B cell (primary cell): ENCODE data around the gene USB1. TPM values are rescaled to one million over a fixed set of nuclear protein-coding genes. Genes with fewer than 3 reads are reported as not detected.

Experiments used
- ATAC-seq: fragments of 200-7000 bp; cut with Tn5 transposase; one replicate; pipeline ENCODE4 v1.10.0; 2021; ENCODE audit warnings: low read depth, mild to moderate bottlenecking, moderate number of reproducible peaks, moderate library complexity
- CTCF ChIA-PET: fragments of 350-600 bp; sonication (Branson Sonifier 250); formaldehyde crosslinking; loops from one replicate; lab custom pipeline; 2021; ENCODE audit warnings: antibody characterized with exemption, inconsistent platforms; lab: Charles Lee
- POLR2A ChIA-PET: fragments of 350-600 bp; sonication (Branson Sonifier 250); formaldehyde crosslinking; loops from one replicate; lab custom pipeline; 2021; ENCODE audit warnings: antibody characterized with exemption; lab: Charles Lee
- DNase-seq: peaks from one replicate; pipeline ENCODE4 v3.0.0; 2013
- H2AFZ ChIP-seq: 2 replicates; pipeline ENCODE4 v1.6.1; 2012; ENCODE audit warnings: mild to moderate bottlenecking, low read depth, low read length; ENCODE audit not compliant: insufficient read depth, poor library complexity, severe bottlenecking
- H3K27ac ChIP-seq, 2 donors: 1 replicate in 1 of 2; 2 replicates in 1 of 2; pipeline ENCODE4 v1.5.1; 2012 to 2013; ENCODE audit warnings: low read length in 2 of 2, mild to moderate bottlenecking in 2 of 2, moderate library complexity in 1 of 2
- H3K27me3 ChIP-seq, 4 experiments: fragments of 200-600 bp in 1 of 4; sonication (generic) in 1 of 4; replicated peaks in 1 of 4; 1 replicate in 2 of 4; 2 replicates in 2 of 4; pipeline versions ENCODE4 v1.6.1 to v1.7.0; 2013 to 2016; ENCODE audit warnings: low read length in 3 of 4, mild to moderate bottlenecking in 2 of 4, mixed read lengths in 1 of 4, moderate library complexity in 1 of 4; ENCODE audit not compliant: insufficient read depth in 4 of 4, control insufficient read depth in 3 of 4; ENCODE audit errors: control extremely low read depth in 1 of 4
- H3K36me3 ChIP-seq, 2 experiments: replicated peaks in 1 of 2; 1 replicate in 1 of 2; 2 replicates in 1 of 2; pipeline versions ENCODE4 v1.6.1 to v1.7.1; 2013; ENCODE audit warnings: low read length in 1 of 2; ENCODE audit not compliant: insufficient read depth in 2 of 2, control insufficient read depth in 1 of 2; ENCODE audit errors: control extremely low read depth in 1 of 2, extremely low read depth in 1 of 2
- H3K4me1 ChIP-seq, 2 donors: fragments of 200-600 bp in 1 of 2; sonication (generic) in 1 of 2; 1 replicate in 1 of 2; 2 replicates in 1 of 2; pipeline versions ENCODE4 v1.5.1 to v1.6.1; 2013 to 2017; ENCODE audit warnings: low read length in 2 of 2; ENCODE audit not compliant: control insufficient read depth in 2 of 2, insufficient read depth in 2 of 2
- H3K4me2 ChIP-seq: replicated peaks from 2 replicates; pipeline ENCODE3; 2012; ENCODE audit warnings: mild to moderate bottlenecking, low read depth, low read length; ENCODE audit not compliant: poor library complexity, severe bottlenecking
- H3K4me3 ChIP-seq, 5 experiments: fragments of 200-600 bp in 1 of 5; sonication (generic) in 1 of 5; 1 replicate in 3 of 5; 2 replicates in 2 of 5; pipeline versions ENCODE4 v1.5.1 to v1.7.0; 2011 to 2016; ENCODE audit warnings: low read length in 4 of 5, mild to moderate bottlenecking in 4 of 5, low read depth in 2 of 5, control low read depth in 1 of 5, moderate library complexity in 1 of 5; ENCODE audit not compliant: insufficient read depth in 1 of 5; ENCODE audit errors: control extremely low read depth in 1 of 5, extremely low read depth in 1 of 5
- H3K79me2 ChIP-seq: fragments of 200-600 bp; sonication (generic); one replicate; pipeline ENCODE4 v1.6.0; 2016; ENCODE audit warnings: low read length; ENCODE audit not compliant: control insufficient read depth, insufficient read depth
- H3K9ac ChIP-seq: fragments of 200-600 bp; sonication (generic); 2 replicates; pipeline ENCODE4 v1.6.1; 2017; ENCODE audit warnings: mild to moderate bottlenecking, low read length, moderate library complexity
- H3K9me3 ChIP-seq, 3 donors: one replicate each; pipeline versions ENCODE4 v1.6.1 to v1.7.1; 2013; ENCODE audit warnings: low read length in 2 of 3; ENCODE audit not compliant: control insufficient read depth in 2 of 3, insufficient read depth in 1 of 3; ENCODE audit errors: control extremely low read depth in 1 of 3
- H4K20me1 ChIP-seq: 2 replicates; pipeline ENCODE4 v1.6.0; 2012; ENCODE audit warnings: mild to moderate bottlenecking, low read length; ENCODE audit not compliant: insufficient read depth, control insufficient read depth, poor library complexity, severe bottlenecking
- H3K27ac Mint-ChIP-seq: one replicate; pipeline ENCODE4 v1.8.0; 2021; ENCODE audit warnings: mixed read lengths
- H3K27me3 Mint-ChIP-seq: one replicate; pipeline ENCODE4 v1.8.0; 2021; ENCODE audit warnings: mixed read lengths
- H3K4me1 Mint-ChIP-seq: one replicate; pipeline ENCODE4 v1.8.0; 2021; ENCODE audit warnings: mixed read lengths
- H3K4me3 Mint-ChIP-seq: one replicate; pipeline ENCODE4 v1.8.0; 2021; ENCODE audit warnings: mixed read lengths
- H3K9me3 Mint-ChIP-seq: one replicate; pipeline ENCODE4 v1.8.0; 2022; ENCODE audit warnings: mixed read lengths; ENCODE audit not compliant: insufficient read depth
- EZH2 ChIP-seq: IDR thresholded peaks from 2 replicates; pipeline ENCODE4 v1.6.1; 2012; ENCODE audit warnings: borderline replicate concordance, low read depth, mild to moderate bottlenecking, moderate library complexity, low read length; ENCODE audit not compliant: insufficient read depth, poor library complexity, severe bottlenecking
- WGBS: methylation state at CpG from one replicate; pipeline ENCODE4 v1.1.5; 2013; ENCODE audit warnings: missing lambda C conversion rate; ENCODE audit not compliant: insufficient coverage; 5-methylcytosine and 5-hydroxymethylcytosine counted together
- intact Hi-C: fragments of 100-400 bp; cut with micrococcal nuclease; formaldehyde crosslinking; loops from one replicate; pipeline ENCODE4 v1.10.0; 2022
- polyA plus RNA-seq: library from polyadenylated mRNA; depleted of rRNA; stranded (reverse); fragments of >200 nt; gene quantifications from 2 replicates; pipeline ENCODE4 v1.2.3, GENCODE V29; 2012
- total RNA-seq, 2 donors: library from RNA; stranded (reverse); fragments of 120-200 nt in 1 of 2; gene quantifications; 1 replicate in 1 of 2; 2 replicates in 1 of 2; pipeline versions ENCODE4 v1.2.3 to v1.2.4, GENCODE V29; 2013 to 2022
- TF ChIP-seq, protein P1 (sequence below): fragments of 200-600 bp; IDR thresholded peaks from one replicate; pipeline ENCODE4 v1.8.0; 2022; ENCODE audit warnings: antibody characterized with exemption, mild to moderate bottlenecking

The USB1 gene
- total and polyA plus RNA-seq, 2 donors (not counting 1 experiment from before 2014, with no cell fraction given): 32.8 to 37.0 TPM

DNA sequence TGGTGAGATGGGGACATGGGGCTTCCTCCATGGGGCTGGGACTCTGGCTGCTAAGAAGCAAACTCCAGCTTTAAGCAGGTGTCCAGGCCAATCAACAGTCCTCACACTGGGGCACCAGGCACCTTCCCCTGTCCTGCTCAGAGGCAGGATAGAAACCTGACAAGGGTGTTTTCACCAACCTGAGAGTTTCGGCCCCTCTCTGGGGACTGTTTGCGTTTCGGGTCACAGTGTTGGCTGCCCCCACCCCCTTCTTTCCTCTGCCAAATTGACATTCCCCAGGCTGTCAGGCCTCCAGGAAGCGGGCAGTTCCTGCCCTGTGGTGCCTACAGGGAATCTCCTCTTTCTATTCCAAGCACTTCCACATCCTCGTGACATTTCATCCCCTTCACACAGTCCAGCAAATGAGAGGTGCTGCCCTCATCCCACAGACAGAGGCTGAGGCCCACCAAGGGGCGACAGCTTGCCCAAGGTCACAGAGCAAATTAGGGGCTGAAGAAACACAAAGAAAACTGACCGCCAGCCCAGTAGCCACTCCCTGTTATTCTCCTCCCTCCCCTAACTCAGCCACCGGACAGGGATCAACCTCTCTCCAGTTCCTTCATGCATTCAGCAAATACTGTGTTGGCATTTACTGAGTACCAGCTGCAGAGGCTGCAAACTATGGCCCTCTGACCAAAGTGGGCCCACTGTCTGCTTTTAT is 62.3 kb downstream of the USB1 start:
- no peaks in the 10 kb centered on the region for H3K4me1 Mint-ChIP-seq
- Histone ChIP-seq H4K20me1 (no peaks in the 10 kb centered on the region), H3K79me2 (no peaks in the 10 kb centered on the region), H3K36me3 (no peaks in the 10 kb centered on the region), H3K4me3 (no peak overlapping the region), H3K27me3 (no peaks in the 10 kb centered on the region), H3K4me2 (no peak overlapping the region), H3K4me1 (no peaks in the 10 kb centered on the region), H3K9me3 (no peaks in the 10 kb centered on the region), H3K27ac (no peak overlapping the region), H3K9ac (no peak overlapping the region), H2AFZ (no peak overlapping the region)
- 81% methylated on average over 8 of the region's 8 CpGs for WGBS
- intact Hi-C loops: no loop called here
- TF ChIP-seq, protein P1, sequence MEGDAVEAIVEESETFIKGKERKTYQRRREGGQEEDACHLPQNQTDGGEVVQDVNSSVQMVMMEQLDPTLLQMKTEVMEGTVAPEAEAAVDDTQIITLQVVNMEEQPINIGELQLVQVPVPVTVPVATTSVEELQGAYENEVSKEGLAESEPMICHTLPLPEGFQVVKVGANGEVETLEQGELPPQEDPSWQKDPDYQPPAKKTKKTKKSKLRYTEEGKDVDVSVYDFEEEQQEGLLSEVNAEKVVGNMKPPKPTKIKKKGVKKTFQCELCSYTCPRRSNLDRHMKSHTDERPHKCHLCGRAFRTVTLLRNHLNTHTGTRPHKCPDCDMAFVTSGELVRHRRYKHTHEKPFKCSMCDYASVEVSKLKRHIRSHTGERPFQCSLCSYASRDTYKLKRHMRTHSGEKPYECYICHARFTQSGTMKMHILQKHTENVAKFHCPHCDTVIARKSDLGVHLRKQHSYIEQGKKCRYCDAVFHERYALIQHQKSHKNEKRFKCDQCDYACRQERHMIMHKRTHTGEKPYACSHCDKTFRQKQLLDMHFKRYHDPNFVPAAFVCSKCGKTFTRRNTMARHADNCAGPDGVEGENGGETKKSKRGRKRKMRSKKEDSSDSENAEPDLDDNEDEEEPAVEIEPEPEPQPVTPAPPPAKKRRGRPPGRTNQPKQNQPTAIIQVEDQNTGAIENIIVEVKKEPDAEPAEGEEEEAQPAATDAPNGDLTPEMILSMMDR: no peak
- no peak for TF ChIP-seq EZH2
- ChIA-PET POLR2A (no interaction called here), CTCF (interaction anchor here (1.0 kb wide), 1 partner anchor 10 kb away, joined by 3 read pairs; no protein-coding TSS in a partner anchor)
- H3K9me3 Mint-ChIP-seq: no peaks in the 10 kb centered on the region
- H3K27ac Mint-ChIP-seq: no peak overlapping the region
- DNase-seq (no peak), ATAC-seq (no peak)
- H3K4me3 Mint-ChIP-seq: no peak overlapping the region
- H3K27me3 Mint-ChIP-seq: no peaks in the 10 kb centered on the region

DNA sequence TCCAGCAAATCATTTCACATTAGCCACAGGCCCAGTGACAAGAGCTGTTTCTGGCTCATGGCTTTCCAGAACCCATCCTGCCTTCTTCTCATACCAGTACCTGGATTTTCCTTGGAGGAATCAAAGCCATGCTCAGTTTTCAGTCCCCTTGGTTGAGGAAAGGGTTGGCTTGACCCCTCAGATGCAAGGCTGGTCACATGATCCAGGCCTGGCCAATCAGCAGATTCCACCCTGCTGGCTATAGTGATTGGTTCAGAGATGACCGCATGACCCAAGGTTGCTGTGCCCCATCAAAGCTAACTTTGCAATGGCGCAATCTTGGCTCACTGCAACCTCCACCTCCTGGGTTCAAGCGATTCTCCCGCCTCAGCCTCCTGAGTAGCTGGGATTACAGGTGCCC is 69.4 kb downstream of the USB1 start:
- H3K9ac ChIP-seq: no peak overlapping the region
- ChIA-PET CTCF (no interaction called here), POLR2A (no interaction called here)
- H3K27ac ChIP-seq: no peak overlapping the region
- intact Hi-C loops: no loop called here
- WGBS: 100% methylated on average over 2 of the region's 4 CpGs
- peaks cover 0 to 10% (median 0%) of the 10 kb centered on the region in 3 donors for H3K9me3 ChIP-seq
- H3K27ac Mint-ChIP-seq: no peak overlapping the region
- DNase-seq (no peak), ATAC-seq (no peak)
- H3K27me3 ChIP-seq: no peaks in the 10 kb centered on the region
- H4K20me1 ChIP-seq: no peaks in the 10 kb centered on the region
- no peaks in the 10 kb centered on the region for H3K4me1 ChIP-seq
- H3K79me2 ChIP-seq: no peaks in the 10 kb centered on the region
- H2AFZ ChIP-seq: no peak overlapping the region
- H3K36me3 ChIP-seq: no peaks in the 10 kb centered on the region
- peaks cover 5% of the 10 kb centered on the region for H3K9me3 Mint-ChIP-seq
- H3K4me3 ChIP-seq: no peak overlapping the region
- TF ChIP-seq EZH2: no peak
- TF ChIP-seq, protein P1: no peak
- H3K4me1 Mint-ChIP-seq: no peaks in the 10 kb centered on the region
- peaks cover 3% of the 10 kb centered on the region for H3K27me3 Mint-ChIP-seq
- no peak overlapping the region for H3K4me3 Mint-ChIP-seq
- no peak overlapping the region for H3K4me2 ChIP-seq
